ENCODE measurements around the gene ABCA3.
"Not testable (repeated sequence)": the region's sequence is repeated elsewhere in the genome, so short reads cannot be mapped to it uniquely, and the experiment has no call there.

The ABCA3 gene

GRCh38 chr16:2256531-2257140 is 83.9 kb downstream of the ABCA3 start:
- DNase-seq (ENCODE audit: low spot score) = no peak

GRCh38 chr16:2253293-2253692 is 87.2 kb downstream of the ABCA3 start:
- no peak for DNase-seq (ENCODE audit: low spot score)

DNA sequence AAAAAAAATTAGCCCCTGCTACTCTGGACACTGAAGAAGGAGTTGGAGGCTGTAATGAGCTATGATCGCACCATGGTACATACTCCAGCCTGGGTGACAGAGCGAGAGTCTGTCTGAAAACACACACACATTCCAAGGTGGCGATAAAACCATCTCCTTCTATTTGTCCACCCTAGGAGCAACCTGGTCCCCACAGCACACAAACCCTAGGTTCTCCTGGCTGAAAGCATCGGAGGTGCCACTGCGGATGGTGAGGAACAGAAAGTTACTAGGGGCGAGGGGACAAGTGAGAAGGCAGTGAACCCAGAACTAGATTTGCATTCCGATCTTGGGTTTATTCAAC is 87.8 kb downstream of the ABCA3 start:
- DNase-seq (ENCODE audit: low spot score) = no peak

GRCh38 chr16:2251296-2252111 is 89.0 kb downstream of the ABCA3 start, which contains the start of gene ECI1:
Gene ECI1 (minus strand): TSS chr16:2251587. CDS start chr16:2251566, 21 bp downstream.
- peak; percentile 100 for DNase-seq (ENCODE audit: low spot score)

DNA sequence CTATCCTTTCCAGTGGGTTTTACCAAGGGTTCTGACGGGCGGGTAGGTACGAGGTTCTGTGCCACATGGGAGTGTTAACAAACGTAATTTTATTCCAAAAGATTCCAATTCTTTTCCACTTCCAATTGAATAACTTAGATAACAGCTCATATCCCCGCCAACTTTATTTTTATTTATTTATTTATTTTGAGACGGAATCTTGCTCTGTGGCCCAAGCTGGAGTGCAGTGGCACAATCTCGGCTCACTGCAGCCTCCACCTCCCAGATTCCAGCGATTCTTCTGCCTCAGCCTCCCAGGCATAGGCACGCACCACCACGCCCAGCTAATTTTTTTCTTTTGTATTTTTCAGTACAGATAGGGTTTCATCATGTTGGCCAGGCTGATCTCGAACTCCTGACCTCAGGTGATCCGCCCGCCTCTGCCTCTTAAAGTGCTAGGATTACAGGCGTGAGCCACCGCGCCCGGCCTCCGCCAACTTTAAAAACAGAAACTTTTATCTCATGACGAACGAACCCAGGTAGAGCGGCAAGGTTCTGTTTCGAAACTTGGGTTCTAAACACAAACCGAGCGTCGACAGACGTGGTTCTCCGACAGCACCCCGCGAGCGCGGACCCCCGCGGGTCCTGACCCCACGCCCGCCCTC is 89.8 kb downstream of the ABCA3 start:
- DNase-seq (ENCODE audit: low spot score) = no peak

DNA sequence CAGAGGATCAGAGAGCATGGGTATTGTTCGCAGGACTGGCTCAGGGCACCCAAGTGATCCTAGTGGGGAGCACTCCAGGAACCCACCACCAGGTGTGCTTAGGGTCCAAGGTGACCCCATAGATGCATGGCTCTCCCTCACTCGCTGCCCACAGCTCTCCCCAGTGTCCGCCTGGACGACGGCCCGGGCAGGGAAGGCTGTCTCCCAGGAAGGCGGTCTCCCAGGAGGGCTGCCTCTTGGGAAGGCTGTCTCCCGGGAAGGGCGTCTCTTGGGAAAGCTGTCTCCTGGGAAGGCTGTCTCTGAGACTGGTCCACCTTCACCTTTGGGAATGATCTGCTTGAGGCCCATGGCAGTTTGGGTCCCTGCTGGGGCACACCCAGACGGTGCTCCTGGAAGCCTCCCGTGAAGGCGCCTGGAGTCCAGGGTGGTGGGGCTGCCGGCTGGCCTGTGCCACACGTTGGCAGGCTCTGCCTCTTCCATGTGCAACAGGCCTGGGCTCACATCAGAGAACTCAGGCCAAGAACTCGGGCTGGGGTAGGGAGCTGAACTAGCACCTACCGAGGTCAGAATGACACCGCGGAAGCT is 94.1 kb downstream of the ABCA3 start:
- no peak for DNase-seq (ENCODE audit: low spot score)

GRCh38 chr16:2244926-2245795 is 95.4 kb downstream of the ABCA3 start:
- no peak for DNase-seq (ENCODE audit: low spot score)

GRCh38 chr16:2244301-2244700 is 96.2 kb downstream of the ABCA3 start:
- DNase-seq (ENCODE audit: low spot score) = no peak

DNA sequence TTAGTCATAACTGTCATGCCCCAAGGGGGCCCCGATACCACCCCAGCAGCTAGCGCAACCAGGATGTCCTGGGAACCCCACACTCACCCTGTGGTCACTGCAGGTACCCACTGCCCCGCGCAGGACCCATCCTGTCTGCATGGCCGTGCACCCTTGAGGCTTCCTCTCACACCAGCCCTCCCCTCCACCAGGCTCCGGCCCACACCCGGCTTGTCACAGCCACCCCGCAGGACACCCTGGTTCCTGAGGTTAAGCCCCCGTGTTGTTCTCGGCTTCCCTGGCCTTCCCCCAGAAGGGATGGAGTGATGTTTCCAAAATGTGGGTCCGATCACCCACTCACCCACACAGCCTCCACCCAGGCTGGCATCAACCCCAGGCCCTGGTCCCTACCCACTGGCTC is 96.7 kb downstream of the ABCA3 start:
- DNase-seq (ENCODE audit: low spot score) = no peak

DNA sequence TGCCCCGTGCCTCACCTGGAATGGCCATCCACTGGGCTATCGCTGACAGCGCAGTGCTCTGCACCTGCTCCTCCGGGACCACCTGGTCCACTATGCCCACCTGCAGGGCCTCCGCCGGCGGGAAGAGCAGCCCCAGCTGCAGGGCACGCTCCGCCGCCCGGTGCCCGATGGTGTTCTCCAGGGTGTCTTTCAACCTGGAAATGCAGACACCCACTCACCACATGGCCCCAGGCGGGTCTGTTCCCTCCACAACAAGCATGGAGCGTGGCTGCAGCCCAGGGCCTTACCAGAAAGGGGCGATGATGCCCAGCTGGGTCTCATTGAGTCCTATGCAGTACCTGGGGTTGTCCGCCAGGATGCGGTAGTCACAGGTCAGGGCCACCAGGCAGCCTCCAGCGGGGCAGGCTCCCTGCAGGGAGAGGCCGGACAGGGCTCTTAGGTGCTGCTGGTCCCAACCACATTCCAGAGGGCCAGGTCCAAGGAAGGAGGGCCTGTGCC is 97.4 kb downstream of the ABCA3 start:
- DNase-seq (ENCODE audit: low spot score) = no peak

GRCh38 chr16:2242598-2242997 is 97.9 kb downstream of the ABCA3 start:
- DNase-seq (ENCODE audit: low spot score) = no peak

DNA sequence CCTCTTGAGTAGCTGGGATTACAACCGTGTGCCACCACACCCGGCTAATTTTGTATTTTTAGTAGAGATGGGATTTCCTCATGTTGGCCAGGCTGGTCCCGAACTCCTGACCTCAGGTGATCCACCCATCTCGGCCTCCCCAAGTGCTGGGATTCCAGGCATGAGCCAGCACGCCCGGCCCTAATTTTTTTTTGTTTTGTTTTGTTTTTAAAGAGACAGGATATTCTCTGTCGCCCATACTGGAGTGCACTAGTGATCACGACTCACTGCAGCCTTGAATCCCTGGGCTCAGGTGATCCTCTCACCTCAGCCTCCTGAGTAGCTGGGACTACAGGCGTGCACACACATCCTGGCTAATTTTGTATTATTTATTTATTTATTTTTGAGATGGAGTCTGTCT is 100.2 kb downstream of the ABCA3 start:
- DNase-seq (ENCODE audit: low spot score) = not testable (repeated sequence)

- no peak for DNase-seq (ENCODE audit: low spot score)
Observed at GRCh38 chr16:2238838-2239675, 101.5 kb downstream of the ABCA3 start.

DNA sequence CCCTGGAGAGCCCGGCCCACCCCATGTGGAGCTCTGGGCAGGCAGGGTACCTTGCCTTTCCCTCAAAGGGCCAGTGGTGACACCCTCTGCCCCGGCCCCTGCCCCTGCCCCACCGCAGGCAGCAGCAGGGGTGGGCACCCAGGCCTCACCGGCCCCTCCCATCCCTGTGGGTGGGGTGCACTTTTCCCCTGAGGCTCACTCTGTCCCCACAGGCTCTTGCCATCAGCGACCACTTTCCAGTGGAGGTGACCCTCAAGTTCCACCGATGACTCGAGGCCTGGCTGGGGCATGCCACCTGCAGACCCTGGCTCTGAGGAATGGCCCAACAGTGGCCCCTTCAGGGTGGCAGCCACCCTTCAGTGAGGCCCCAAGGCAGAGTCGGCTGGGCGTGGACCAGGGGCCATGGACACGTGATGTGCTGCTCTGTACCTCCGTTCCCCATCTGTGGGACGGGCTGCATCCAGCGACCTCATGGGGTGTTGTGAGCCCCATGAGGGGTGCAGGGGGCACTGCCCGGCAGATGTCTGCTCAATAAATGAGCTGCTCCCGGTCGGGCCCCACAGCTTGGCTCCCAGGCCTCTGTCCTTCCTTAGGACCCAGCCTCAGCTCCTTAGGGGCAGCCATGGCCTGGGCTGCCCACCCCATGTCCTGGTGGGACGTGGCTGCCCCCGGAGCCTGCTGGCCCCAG is 102.2 kb downstream of the ABCA3 start:
- no peak for DNase-seq (ENCODE audit: low spot score)

GRCh38 chr16:2237493-2238149 is 102.9 kb downstream of the ABCA3 start:
- DNase-seq (ENCODE audit: low spot score) = no peak

GRCh38 chr16:2237102-2237482 is 103.4 kb downstream of the ABCA3 start:
- DNase-seq (ENCODE audit: low spot score) = no peak

DNA sequence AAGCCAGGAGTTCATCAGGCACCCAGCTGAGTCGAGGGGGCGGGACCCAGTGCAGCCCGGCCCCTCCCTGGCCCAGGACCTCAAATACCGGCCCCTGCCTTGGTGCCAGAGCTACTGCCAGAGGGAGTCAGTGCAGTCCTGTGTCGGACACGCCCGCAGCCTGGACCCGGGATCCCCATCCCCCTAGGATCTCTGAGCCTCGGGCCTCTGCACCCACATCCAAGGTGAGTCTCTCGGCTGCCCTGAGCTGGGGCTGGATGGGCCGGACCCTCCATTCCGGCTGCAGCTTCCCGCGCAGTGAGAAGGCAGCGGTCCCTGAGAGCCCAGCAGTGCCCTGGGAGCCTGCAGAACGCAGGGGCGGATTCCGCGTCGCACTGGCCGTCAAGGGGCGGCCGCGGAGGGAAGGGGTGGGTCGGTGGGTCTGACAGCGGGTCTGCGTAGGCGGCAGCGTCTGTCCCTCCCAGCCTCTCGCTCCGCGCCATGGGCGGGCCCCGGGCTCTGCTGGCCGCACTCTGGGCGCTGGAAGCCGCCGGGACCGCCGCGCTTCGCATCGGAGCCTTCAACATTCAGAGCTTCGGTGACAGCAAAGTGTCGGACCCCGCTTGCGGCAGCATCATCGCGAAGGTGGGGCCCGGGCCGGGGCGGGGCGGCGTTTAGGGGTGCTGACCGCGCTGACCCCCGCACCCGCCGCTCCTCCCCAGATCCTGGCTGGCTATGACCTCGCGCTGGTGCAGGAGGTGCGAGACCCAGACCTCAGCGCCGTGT is 104.0 kb downstream of the ABCA3 start, which contains the start of gene DNASE1L2:
Gene DNASE1L2 (plus strand): TSS at position 108 of the 765 bp plus-strand sequence. CDS start 373 bp downstream, at position 481.
- DNase-seq (ENCODE audit: low spot score) = peak; percentile 78

GRCh38 chr16:2235695-2236336 is 104.7 kb downstream of the ABCA3 start:
- no peak for DNase-seq (ENCODE audit: low spot score)

Measured in AG20443 (cell line).